ENCODE results near the gene PARP6. TPM values are rescaled to one million over a fixed set of nuclear protein-coding genes. Genes with fewer than 3 reads are reported as not detected.
A peak's percentile ranks its signal among the peaks of the same experiment; 100 is the strongest.

Gene PARP6, protein sequence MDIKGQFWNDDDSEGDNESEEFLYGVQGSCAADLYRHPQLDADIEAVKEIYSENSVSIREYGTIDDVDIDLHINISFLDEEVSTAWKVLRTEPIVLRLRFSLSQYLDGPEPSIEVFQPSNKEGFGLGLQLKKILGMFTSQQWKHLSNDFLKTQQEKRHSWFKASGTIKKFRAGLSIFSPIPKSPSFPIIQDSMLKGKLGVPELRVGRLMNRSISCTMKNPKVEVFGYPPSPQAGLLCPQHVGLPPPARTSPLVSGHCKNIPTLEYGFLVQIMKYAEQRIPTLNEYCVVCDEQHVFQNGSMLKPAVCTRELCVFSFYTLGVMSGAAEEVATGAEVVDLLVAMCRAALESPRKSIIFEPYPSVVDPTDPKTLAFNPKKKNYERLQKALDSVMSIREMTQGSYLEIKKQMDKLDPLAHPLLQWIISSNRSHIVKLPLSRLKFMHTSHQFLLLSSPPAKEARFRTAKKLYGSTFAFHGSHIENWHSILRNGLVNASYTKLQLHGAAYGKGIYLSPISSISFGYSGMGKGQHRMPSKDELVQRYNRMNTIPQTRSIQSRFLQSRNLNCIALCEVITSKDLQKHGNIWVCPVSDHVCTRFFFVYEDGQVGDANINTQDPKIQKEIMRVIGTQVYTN
- 14.7 and 16.0 TPM in 2 replicates for total RNA-seq

DNA sequence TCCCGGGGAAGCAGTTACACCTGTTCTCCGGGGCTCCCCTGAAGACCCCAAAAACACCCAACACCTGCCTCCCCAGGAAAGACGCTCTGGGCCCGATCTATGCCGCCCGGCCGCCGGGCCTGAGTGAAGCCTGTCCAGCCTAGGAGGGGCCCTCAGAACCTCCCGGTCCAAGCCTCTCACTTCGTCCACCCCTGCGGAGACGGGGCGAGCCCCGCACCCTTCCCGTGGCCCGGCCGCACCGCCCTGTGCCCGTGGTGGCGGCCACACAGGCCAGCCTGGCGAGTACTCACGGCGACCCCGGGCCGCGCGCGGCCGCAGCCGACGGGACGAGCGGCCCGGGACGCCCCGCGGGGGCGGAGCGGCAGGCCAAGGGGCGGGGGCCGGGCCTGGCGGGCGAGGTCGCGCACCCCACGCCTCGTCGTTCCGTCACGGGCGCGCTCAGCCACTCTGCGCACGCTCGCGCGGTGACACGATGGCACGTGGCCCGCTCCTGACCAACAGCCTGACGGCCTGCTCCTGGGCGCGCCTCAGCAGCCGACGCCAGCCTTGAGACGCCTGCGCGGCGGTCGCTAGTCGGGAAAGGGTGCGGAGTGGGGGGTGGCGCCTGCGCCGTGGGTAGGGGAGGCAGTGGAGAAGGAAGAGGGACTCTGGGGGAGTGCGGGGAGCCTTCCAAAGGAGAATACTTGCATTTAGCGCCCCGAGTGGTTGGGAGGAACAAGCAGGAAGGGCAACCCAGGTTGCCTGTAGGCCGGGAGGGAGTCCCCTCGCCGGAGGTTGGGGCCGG lies at the start of gene PARP6:
Gene PARP6, minus strand, starts transcription at position 342 of the 784 bp plus-strand sequence. CDS start 5,077 bp downstream, outside the sequence.
- DNase-seq (ENCODE audit: low read depth), result peak; percentile 68
- peak within 1 kb of the TSS; percentile 96 for H3K4me3 ChIP-seq (ENCODE audit: low read depth, low read length)
- TF ChIP-seq, protein P1, sequence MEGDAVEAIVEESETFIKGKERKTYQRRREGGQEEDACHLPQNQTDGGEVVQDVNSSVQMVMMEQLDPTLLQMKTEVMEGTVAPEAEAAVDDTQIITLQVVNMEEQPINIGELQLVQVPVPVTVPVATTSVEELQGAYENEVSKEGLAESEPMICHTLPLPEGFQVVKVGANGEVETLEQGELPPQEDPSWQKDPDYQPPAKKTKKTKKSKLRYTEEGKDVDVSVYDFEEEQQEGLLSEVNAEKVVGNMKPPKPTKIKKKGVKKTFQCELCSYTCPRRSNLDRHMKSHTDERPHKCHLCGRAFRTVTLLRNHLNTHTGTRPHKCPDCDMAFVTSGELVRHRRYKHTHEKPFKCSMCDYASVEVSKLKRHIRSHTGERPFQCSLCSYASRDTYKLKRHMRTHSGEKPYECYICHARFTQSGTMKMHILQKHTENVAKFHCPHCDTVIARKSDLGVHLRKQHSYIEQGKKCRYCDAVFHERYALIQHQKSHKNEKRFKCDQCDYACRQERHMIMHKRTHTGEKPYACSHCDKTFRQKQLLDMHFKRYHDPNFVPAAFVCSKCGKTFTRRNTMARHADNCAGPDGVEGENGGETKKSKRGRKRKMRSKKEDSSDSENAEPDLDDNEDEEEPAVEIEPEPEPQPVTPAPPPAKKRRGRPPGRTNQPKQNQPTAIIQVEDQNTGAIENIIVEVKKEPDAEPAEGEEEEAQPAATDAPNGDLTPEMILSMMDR (conservative IDR thresholded peaks at IDR 0.05; ENCODE audit: low read depth, low read length), result peak; percentile 63

DNA sequence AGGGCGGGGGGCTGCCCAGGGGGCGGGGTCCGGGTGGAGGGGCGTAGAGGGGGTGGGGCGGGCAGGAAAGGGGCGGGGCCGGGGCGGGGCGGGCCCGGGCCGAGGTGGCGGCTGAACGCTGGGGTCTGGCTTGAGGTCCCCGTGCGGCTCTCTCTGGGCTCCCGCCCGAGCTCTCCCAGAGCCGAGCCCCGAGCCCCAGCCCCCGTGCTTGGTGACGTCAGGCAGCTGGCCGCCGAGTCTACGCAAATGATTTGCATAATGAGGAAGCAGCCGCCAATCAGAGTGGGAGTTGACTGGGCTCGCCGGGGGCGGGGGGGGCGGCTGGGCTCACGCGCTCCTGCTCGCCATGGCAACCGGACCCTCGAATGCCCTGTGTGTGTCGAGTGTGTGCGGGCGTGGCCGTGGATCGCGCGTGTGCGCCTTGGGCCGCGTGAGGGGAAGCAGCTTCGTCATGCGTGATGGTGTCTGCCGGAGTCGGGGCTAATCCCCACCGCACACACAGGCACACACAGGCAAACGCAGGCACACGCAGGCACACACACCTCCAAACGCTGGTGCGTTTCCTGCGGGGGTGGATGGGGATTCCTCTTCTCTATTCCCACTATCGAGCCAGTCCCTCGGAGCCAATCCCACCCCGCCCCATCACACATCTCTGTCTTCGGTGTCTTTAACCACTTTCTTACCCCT lies 47.8 kb upstream of the PARP6 start, which contains the start of gene CELF6:
Gene CELF6, minus strand, starts transcription at position 173 of the 687 bp plus-strand sequence. CDS start 283 bp downstream, outside the sequence.
- TF ChIP-seq, protein P1 (conservative IDR thresholded peaks at IDR 0.05; ENCODE audit: low read depth, low read length), result no peak
- no peak for DNase-seq (ENCODE audit: low read depth)

DNA sequence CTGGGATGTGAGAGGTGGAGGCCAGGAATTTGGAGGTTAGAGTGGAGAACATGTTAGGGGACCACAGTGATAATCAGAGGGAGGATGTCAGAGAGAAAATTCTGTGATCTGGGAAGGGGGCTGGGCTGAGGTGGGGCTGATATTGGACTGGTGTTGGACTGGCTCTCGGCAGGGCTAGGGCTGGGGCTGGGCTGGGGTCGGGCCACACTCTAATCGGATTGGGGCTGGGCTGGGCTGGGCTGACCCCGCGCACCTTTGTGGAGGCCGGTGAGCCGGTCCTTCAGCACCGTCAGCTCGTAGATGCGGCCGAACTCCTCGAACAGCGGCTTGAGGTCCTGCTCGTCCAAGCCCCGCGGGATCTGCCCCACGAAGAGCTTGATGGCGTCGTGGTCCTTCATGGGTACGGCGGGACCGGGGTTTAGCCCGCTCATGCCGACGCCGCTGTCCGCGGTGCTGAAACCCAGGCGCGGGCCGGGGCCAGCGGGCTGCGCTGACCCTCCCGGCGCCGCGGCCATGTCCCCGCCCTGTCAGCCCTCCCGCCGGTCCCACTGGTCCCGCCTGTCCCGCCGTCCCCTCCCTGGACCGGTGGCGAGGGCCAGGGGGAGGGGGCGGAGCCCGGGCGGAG lies 47.1 kb upstream of the PARP6 start:
- peak overlapping the region; percentile 62 for H3K4me3 ChIP-seq (ENCODE audit: low read depth, low read length)
- DNase-seq (ENCODE audit: low read depth), result no peak
- TF ChIP-seq, protein P1 (conservative IDR thresholded peaks at IDR 0.05; ENCODE audit: low read depth, low read length), result no peak

More for the DNA sequence above, 47.8 kb upstream of the PARP6 start, which contains the start of gene CELF6:
- peak within 1 kb of the TSS; percentile 62 for H3K4me3 ChIP-seq (ENCODE audit: low read depth, low read length)

DNA sequence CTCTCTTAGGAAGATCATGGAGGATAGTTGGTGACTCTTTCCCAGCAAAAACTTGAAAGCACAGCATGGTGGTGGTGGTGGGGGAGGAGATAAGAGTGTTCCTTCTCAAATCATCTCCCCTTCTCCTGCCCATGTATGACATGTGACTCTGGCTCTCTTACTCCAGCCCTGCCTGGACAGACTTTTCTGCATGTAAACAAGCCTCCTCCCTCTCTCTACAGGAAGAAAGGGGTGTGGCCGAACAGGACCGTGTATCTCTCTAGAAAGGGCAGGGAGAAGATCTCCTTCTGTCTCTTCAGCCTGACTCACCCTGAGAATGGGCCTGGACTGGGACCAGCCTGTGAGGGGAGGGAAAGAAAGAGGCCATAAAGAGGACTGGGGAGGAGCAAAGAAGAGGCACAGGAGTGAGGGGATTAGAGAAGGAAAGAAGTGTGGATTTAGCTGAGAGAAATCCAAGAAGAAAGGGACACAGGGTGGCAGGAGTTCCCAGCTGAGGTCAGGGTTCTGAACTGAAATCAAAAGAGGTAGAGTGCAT lies 46.1 kb upstream of the PARP6 start:
- TF ChIP-seq, protein P1 (conservative IDR thresholded peaks at IDR 0.05; ENCODE audit: low read depth, low read length), result no peak
- H3K4me3 ChIP-seq (ENCODE audit: low read depth, low read length), result no peak overlapping the region
- DNase-seq (ENCODE audit: low read depth), result no peak

DNA sequence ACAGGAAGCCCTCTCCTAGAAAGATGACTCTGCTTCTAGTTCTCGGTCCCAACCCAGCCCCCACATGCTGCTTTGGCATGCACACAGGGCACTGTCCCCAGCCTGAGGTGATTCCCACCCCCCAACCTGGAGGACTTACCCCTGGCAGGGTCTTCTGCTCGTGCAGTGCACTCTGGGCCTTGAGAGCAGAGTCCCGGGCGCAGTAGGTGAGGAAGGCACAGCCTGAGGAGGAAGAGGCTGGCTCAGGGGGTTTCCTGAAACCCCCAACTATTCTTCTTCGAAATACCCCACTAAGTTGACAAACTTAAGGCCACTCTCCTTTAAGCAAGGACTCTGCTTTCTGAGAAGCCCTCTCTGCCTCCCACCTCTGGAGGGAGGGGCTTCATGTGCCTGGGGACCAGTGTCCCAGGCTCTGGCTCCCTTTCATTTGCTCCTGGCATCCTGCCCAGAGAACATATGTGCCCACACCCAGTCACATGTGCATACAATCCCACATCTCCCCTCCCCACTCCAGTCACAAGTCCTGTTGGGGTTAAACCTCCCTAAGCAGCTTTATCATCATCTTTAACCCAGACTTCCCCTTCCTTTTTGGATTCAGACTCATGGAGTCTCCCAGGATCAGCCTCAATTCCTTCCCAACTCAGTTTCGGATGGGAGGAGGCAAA lies 43.5 kb upstream of the PARP6 start:
- no peak overlapping the region for H3K4me3 ChIP-seq (ENCODE audit: low read depth, low read length)
- DNase-seq (ENCODE audit: low read depth), result no peak
- TF ChIP-seq, protein P1 (conservative IDR thresholded peaks at IDR 0.05; ENCODE audit: low read depth, low read length), result no peak

All from epithelial cell of proximal tubule (primary cell).